GM21526 (cell line): Measurements from ENCODE around the gene EIF4E3.
A peak's percentile ranks its signal among the peaks of the same experiment; 100 is the strongest.

Experiments used
- ATAC-seq: cut with Tn5 transposase; IDR thresholded peaks from one replicate; pipeline ENCODE4 v1.9.1; 2021; ENCODE audit warnings: moderate library complexity; ENCODE audit not compliant: unreplicated experiment, low FRiP score

Gene EIF4E3

GRCh38 chr3:71724171-71724453 is 1.1 kb downstream of the EIF4E3 start:
- no peak for ATAC-seq

GRCh38 chr3:71723452-71724170 is 1.6 kb downstream of the EIF4E3 start:
- ATAC-seq, result no peak

- no peak for ATAC-seq
These were observed 2.5 kb downstream of the EIF4E3 start for GRCh38 chr3:71722693-71723092.

GRCh38 chr3:71721651-71722157 is 3.5 kb downstream of the EIF4E3 start:
- ATAC-seq, result no peak

GRCh38 chr3:71721002-71721401 is 4.2 kb downstream of the EIF4E3 start:
- ATAC-seq, result no peak

GRCh38 chr3:71718072-71718471 is 7.1 kb downstream of the EIF4E3 start:
- ATAC-seq, result no peak

- no peak for ATAC-seq
These were observed 10.6 kb downstream of the EIF4E3 start for GRCh38 chr3:71714595-71714994.

GRCh38 chr3:71713041-71713440 is 12.2 kb downstream of the EIF4E3 start:
- ATAC-seq, result no peak

- peak; percentile 76 for ATAC-seq
These were observed 14.2 kb downstream of the EIF4E3 start for GRCh38 chr3:71710906-71711494.

- ATAC-seq, result no peak
These were observed 15.2 kb downstream of the EIF4E3 start for GRCh38 chr3:71709908-71710511.

GRCh38 chr3:71708476-71709105 is 16.6 kb downstream of the EIF4E3 start:
- ATAC-seq, result no peak

- ATAC-seq, result no peak
These were observed 17.6 kb downstream of the EIF4E3 start for GRCh38 chr3:71707595-71707994.

GRCh38 chr3:71705681-71706080 is 19.5 kb downstream of the EIF4E3 start:
- no peak for ATAC-seq

- ATAC-seq, result no peak
These were observed 20.3 kb downstream of the EIF4E3 start for GRCh38 chr3:71704915-71705314.

- no peak for ATAC-seq
These were observed 21.4 kb downstream of the EIF4E3 start for GRCh38 chr3:71703797-71704196.

GRCh38 chr3:71702131-71703024 is 22.8 kb downstream of the EIF4E3 start:
- no peak for ATAC-seq

GRCh38 chr3:71701251-71701762 is 23.9 kb downstream of the EIF4E3 start:
- ATAC-seq, result no peak

- no peak for ATAC-seq
These were observed 30.2 kb downstream of the EIF4E3 start for GRCh38 chr3:71695000-71695482.

- ATAC-seq, result no peak
These were observed 30.7 kb downstream of the EIF4E3 start for GRCh38 chr3:71694358-71694999.

- ATAC-seq, result no peak
These were observed 31.6 kb downstream of the EIF4E3 start for GRCh38 chr3:71693641-71694040.
